Small intestine (tissue), 7 donors: Measurements from ENCODE around the gene TRMO. TPM values are rescaled to one million over a fixed set of nuclear protein-coding genes. Genes with fewer than 3 reads are reported as not detected.
A peak's percentile ranks its signal among the peaks of the same experiment; 100 is the strongest.

Experiments
- DNase-seq, 2 donors: peaks; one replicate each; pipeline versions ENCODE4 v3.0.0 to v3.0.0-alpha.2; 2013
- FAIRE-seq: peaks from 2 replicates; lab custom pipeline; 2012; peaks lifted over from hg19 to GRCh38; lab: Jason Lieb, UNC
- H3K27ac ChIP-seq, 3 donors: one replicate each; pipeline ENCODE4 v1.5.1; 2013; ENCODE audit warnings: low read length in 2 of 3, mild to moderate bottlenecking in 2 of 3, control low read depth in 1 of 3, inconsistent platforms in 1 of 3, low read depth in 1 of 3, moderate library complexity in 1 of 3
- H3K27me3 ChIP-seq, 3 donors: one replicate each; pipeline ENCODE4 v1.6.1; 2013; ENCODE audit warnings: low read length in 3 of 3, inconsistent platforms in 1 of 3; ENCODE audit not compliant: control insufficient read depth in 3 of 3, insufficient read depth in 3 of 3
- H3K36me3 ChIP-seq, 3 donors: one replicate each; pipeline ENCODE4 v1.6.1; 2013; ENCODE audit warnings: low read length in 3 of 3, inconsistent platforms in 1 of 3, low read depth in 1 of 3, mild to moderate bottlenecking in 1 of 3, moderate library complexity in 1 of 3; ENCODE audit not compliant: control insufficient read depth in 3 of 3, insufficient read depth in 2 of 3
- H3K4me1 ChIP-seq, 3 donors: one replicate each; pipeline ENCODE4 v1.6.1; 2013; ENCODE audit warnings: low read length in 2 of 3, inconsistent platforms in 1 of 3, low read depth in 1 of 3, mild to moderate bottlenecking in 1 of 3, moderate library complexity in 1 of 3; ENCODE audit not compliant: control insufficient read depth in 3 of 3, insufficient read depth in 2 of 3
- H3K4me3 ChIP-seq, 3 donors: one replicate each; pipeline ENCODE4 v1.5.1; 2013; ENCODE audit warnings: low read length in 3 of 3, control low read depth in 1 of 3, inconsistent platforms in 1 of 3, low read depth in 1 of 3, mild to moderate bottlenecking in 1 of 3, moderate library complexity in 1 of 3
- H3K9me3 ChIP-seq, 2 donors: one replicate each; pipeline ENCODE4 v1.6.1; 2013; ENCODE audit warnings: low read depth in 1 of 2, low read length in 1 of 2; ENCODE audit not compliant: control insufficient read depth in 2 of 2, insufficient read depth in 1 of 2
- WGBS, 3 donors: extraction: QIAGEN DNeasy Blood & Tissue Kit; methylation state at CpG; one replicate each; pipeline ENCODE4 v1.1.7; 2013; 5-methylcytosine and 5-hydroxymethylcytosine counted together
- polyA plus RNA-seq, 4 donors: library from polyadenylated mRNA; stranded (reverse) in 3 of 4; unstranded in 1 of 4; fragments of 200-250 nt in 3 of 4; fragments of 120-200 nt in 1 of 4; gene quantifications; one replicate each; pipeline versions ENCODE4 v1.2.1 to v1.2.3, GENCODE V29; 2013
- donor health status: healthy with polysubstance abuse.
- donor health status: control.
- donor health status: control.
- donor health status: Bipolar disorder and iron deficiency.
- donor health status: healthy.

TRMO gene
- polyA plus RNA-seq, 4 donors = 6.2 to 21.7 (median 10.0) TPM

GRCh38 chr9:97934321-97935115 is 12.2 kb upstream of the TRMO start:
- no peaks in the 10 kb centered on the region for H3K9me3 ChIP-seq
- WGBS, 3 donors = 46 to 58% (median 56%) methylated on average over 6 of the region's 6 CpGs
- no peaks in the 10 kb centered on the region for H3K36me3 ChIP-seq
- no peak overlapping the region for H3K27ac ChIP-seq
- H3K4me1 ChIP-seq = no peaks in the 10 kb centered on the region
- DNase-seq (no peak), FAIRE-seq (no peak)
- H3K4me3 ChIP-seq = no peak overlapping the region
- H3K27me3 ChIP-seq = peaks cover 0 to 21% (median 5%) of the 10 kb centered on the region in 3 donors

- Histone ChIP-seq H3K27me3 (peaks cover 0 to 21% (median 5%) of the 10 kb centered on the region in 3 donors), H3K4me1 (no peaks in the 10 kb centered on the region), H3K27ac (no peak overlapping the region), H3K9me3 (no peaks in the 10 kb centered on the region), H3K36me3 (no peaks in the 10 kb centered on the region), H3K4me3 (no peak overlapping the region)
- DNase-seq (no peak), FAIRE-seq (no peak)
- whole genome bisulfite sequencing, 3 donors = 45 to 54% (median 48%) methylated on average over 4 of the region's 4 CpGs
Observed at GRCh38 chr9:97933297-97933998, 11.1 kb upstream of the TRMO start.

- no peaks in the 10 kb centered on the region for H3K9me3 ChIP-seq
- no peak for FAIRE-seq
- peak in 1 of 2 donors; percentile 21 for DNase-seq
- H3K27me3 ChIP-seq = peaks cover 0 to 20% (median 5%) of the 10 kb centered on the region in 3 donors
- peak overlapping the region in 1 of 3 donors; percentile 30 for H3K27ac ChIP-seq
- no peaks in the 10 kb centered on the region for H3K4me1 ChIP-seq
- no peak overlapping the region for H3K4me3 ChIP-seq
- 45 to 60% (median 57%) methylated on average over 3 of the region's 3 CpGs for WGBS, 3 donors
- H3K36me3 ChIP-seq = no peaks in the 10 kb centered on the region
Observed at GRCh38 chr9:97930972-97931371, 8.7 kb upstream of the TRMO start.

GRCh38 chr9:97928986-97929604 is 6.8 kb upstream of the TRMO start:
- no peak overlapping the region for H3K4me3 ChIP-seq
- H3K36me3 ChIP-seq = no peaks in the 10 kb centered on the region
- no peaks in the 10 kb centered on the region for H3K4me1 ChIP-seq
- FAIRE-seq = no peak
- no peaks in the 10 kb centered on the region for H3K9me3 ChIP-seq
- DNase-seq = no peak
- WGBS, 3 donors = 56 to 68% (median 65%) methylated on average over 4 of the region's 4 CpGs
- peaks cover 0 to 12% (median 0%) of the 10 kb centered on the region in 3 donors for H3K27me3 ChIP-seq
- H3K27ac ChIP-seq = no peak overlapping the region

- no peak for DNase-seq
- no peak overlapping the region for H3K4me3 ChIP-seq
- no peak overlapping the region for H3K27ac ChIP-seq
- H3K4me1 ChIP-seq = peaks cover 0 to 9% (median 1%) of the 10 kb centered on the region in 3 donors
- H3K36me3 ChIP-seq = no peaks in the 10 kb centered on the region
- 64 to 76% (median 66%) methylated on average over 5 of the region's 5 CpGs for WGBS, 3 donors
- H3K9me3 ChIP-seq = no peaks in the 10 kb centered on the region
- FAIRE-seq = no peak
- peaks cover 0 to 6% (median 0%) of the 10 kb centered on the region in 3 donors for H3K27me3 ChIP-seq
Observed at GRCh38 chr9:97925497-97926334, 3.4 kb upstream of the TRMO start.

GRCh38 chr9:97924386-97924785 is 2.1 kb upstream of the TRMO start:
- H3K27me3 ChIP-seq = peaks cover 0 to 3% (median 0%) of the 10 kb centered on the region in 3 donors
- 52 to 56% (median 53%) methylated on average over 4 of the region's 4 CpGs for WGBS, 3 donors
- H3K36me3 ChIP-seq = no peaks in the 10 kb centered on the region
- FAIRE-seq (no peak), DNase-seq (no peak)
- H3K4me1 ChIP-seq = peaks cover 0 to 11% (median 1%) of the 10 kb centered on the region in 3 donors
- H3K27ac ChIP-seq = no peak overlapping the region
- no peaks in the 10 kb centered on the region for H3K9me3 ChIP-seq
- no peak overlapping the region for H3K4me3 ChIP-seq

- Histone ChIP-seq H3K4me3 (peak overlapping the region in 1 of 3 donors; percentile 21), H3K36me3 (no peaks in the 10 kb centered on the region), H3K27ac (peak overlapping the region in 1 of 3 donors; percentile 99), H3K27me3 (peaks cover 0 to 3% (median 0%) of the 10 kb centered on the region in 3 donors), H3K9me3 (no peaks in the 10 kb centered on the region), H3K4me1 (peaks cover 0 to 11% (median 1%) of the 10 kb centered on the region in 3 donors)
- DNase-seq (peak; percentile 82 to 89), FAIRE-seq (peak; percentile 55)
- WGBS, 3 donors = 0 to 1% (median 0%) methylated on average over 8 of the region's 8 CpGs
Observed at GRCh38 chr9:97923529-97924108, 1.3 kb upstream of the TRMO start.
